Glutamatergic neuron (in vitro differentiated cells): ENCODE measurements around the gene TERB1. TPM values are rescaled to one million over a fixed set of nuclear protein-coding genes. Genes with fewer than 3 reads are reported as not detected.

ENCODE experiments used
- DNase-seq: peaks from one replicate; pipeline ENCODE4 v3.0.0; 2022
- H3K27ac Mint-ChIP-seq: one replicate; pipeline ENCODE4 v1.8.0; 2020; ENCODE audit warnings: mild to moderate bottlenecking, mixed read lengths, inconsistent platforms; ENCODE audit not compliant: unreplicated experiment
- H3K27me3 Mint-ChIP-seq: one replicate; pipeline ENCODE4 v1.8.0; 2020; ENCODE audit warnings: mild to moderate bottlenecking, moderate library complexity, mixed read lengths, inconsistent platforms; ENCODE audit not compliant: unreplicated experiment
- H3K36me3 Mint-ChIP-seq: one replicate; pipeline ENCODE4 v1.8.0; 2020; ENCODE audit warnings: mild to moderate bottlenecking, mixed read lengths, inconsistent platforms; ENCODE audit not compliant: unreplicated experiment
- H3K4me1 Mint-ChIP-seq: one replicate; pipeline ENCODE4 v1.8.0; 2020; ENCODE audit warnings: mild to moderate bottlenecking, low read depth, mixed read lengths, inconsistent platforms; ENCODE audit not compliant: unreplicated experiment
- H3K4me3 Mint-ChIP-seq: one replicate; pipeline ENCODE4 v1.8.0; 2020; ENCODE audit warnings: mild to moderate bottlenecking, mixed read lengths, inconsistent platforms; ENCODE audit not compliant: unreplicated experiment
- H3K9me3 Mint-ChIP-seq: one replicate; pipeline ENCODE4 v1.8.0; 2020; ENCODE audit warnings: mild to moderate bottlenecking, moderate library complexity, mixed read lengths, inconsistent platforms; ENCODE audit not compliant: unreplicated experiment
- CTCF ChIP-seq: fragments of 200-600 bp; sonication (generic); IDR thresholded peaks from one replicate; pipeline ENCODE4 v1.5.0; 2021; ENCODE audit not compliant: partially characterized antibody, unreplicated experiment
- long read RNA-seq: library from polyadenylated mRNA; unstranded; transcript quantifications from one replicate; pipeline ENCODE4 v2.0.0, GENCODE V29; 2020; ENCODE audit not compliant: unreplicated experiment
- total RNA-seq: library from RNA; stranded (reverse); fragmentation: NEBNext Ultra II Directional; extraction: Animal tissue kit (Norgen Biotek cat#: 25700); gene quantifications from one replicate; pipeline ENCODE4 v1.2.1, GENCODE V29; 2021; ENCODE audit not compliant: unreplicated experiment

Gene TERB1
- 0.39 TPM for total RNA-seq
- long read RNA-seq: 0 reads

GRCh38 chr16:66801320-66802105 lies at the start of gene TERB1:
Gene TERB1 (minus strand): TSS chr16:66801584. CDS start chr16:66796798, 4,786 bp downstream.
- peaks cover 5% of the 10 kb centered on the region for H3K36me3 Mint-ChIP-seq
- DNase-seq: no peak
- no peak within 1 kb of the TSS for H3K27ac Mint-ChIP-seq
- no peaks in the 10 kb centered on the region for H3K27me3 Mint-ChIP-seq
- H3K4me1 Mint-ChIP-seq: no peaks in the 10 kb centered on the region
- no peak for TF ChIP-seq CTCF
- no peak within 1 kb of the TSS for H3K4me3 Mint-ChIP-seq
- H3K9me3 Mint-ChIP-seq: no peaks in the 10 kb centered on the region

DNA sequence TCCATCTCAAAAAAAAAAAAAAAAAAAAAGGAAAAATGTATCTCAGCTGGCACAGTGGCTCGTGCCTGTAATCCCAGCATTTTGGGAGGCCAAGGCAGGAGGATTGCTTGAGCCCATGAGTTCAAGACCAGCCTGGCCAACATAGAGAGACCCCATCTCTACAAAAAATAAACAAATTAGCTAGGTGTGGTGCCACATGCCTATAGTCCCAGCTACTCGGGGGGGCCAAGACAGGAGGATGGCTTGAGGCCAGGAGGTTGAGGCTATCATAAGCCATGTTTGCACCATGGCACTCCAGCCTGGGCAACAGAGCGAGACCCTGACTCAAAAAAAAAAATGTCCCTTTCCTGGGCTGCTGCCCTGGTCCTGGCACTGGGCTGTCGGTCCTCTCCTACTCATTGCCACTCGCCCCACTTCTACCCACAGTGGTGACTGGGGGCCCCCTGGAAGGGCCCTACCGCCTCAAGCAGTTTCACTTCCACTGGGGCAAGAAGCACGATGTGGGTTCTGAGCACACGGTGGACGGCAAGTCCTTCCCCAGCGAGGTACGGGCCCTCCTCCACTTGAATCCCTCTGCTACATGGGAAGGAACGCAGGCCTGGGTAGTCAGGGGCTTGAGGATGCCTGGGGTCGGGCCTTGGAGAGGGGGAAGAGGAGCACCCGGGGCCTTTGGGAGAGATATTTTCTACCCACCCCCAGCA lies 48.9 kb upstream of the TERB1 start:
- Mint-ChIP-seq H3K36me3 (no peaks in the 10 kb centered on the region), H3K4me3 (no peak overlapping the region), H3K4me1 (peaks cover 12% of the 10 kb centered on the region), H3K27ac (no peak overlapping the region), H3K9me3 (peaks cover 8% of the 10 kb centered on the region), H3K27me3 (peaks cover 5% of the 10 kb centered on the region)
- TF ChIP-seq CTCF: no peak
- DNase-seq: no peak

- no peak overlapping the region for H3K27ac Mint-ChIP-seq
- peaks cover 6% of the 10 kb centered on the region for H3K9me3 Mint-ChIP-seq
- no peak for DNase-seq
- peaks cover 14% of the 10 kb centered on the region for H3K4me1 Mint-ChIP-seq
- no peak for TF ChIP-seq CTCF
- no peaks in the 10 kb centered on the region for H3K36me3 Mint-ChIP-seq
- H3K27me3 Mint-ChIP-seq: peaks cover 5% of the 10 kb centered on the region
- no peak overlapping the region for H3K4me3 Mint-ChIP-seq
These were observed 48.2 kb upstream of the TERB1 start for GRCh38 chr16:66849549-66849948.

DNA sequence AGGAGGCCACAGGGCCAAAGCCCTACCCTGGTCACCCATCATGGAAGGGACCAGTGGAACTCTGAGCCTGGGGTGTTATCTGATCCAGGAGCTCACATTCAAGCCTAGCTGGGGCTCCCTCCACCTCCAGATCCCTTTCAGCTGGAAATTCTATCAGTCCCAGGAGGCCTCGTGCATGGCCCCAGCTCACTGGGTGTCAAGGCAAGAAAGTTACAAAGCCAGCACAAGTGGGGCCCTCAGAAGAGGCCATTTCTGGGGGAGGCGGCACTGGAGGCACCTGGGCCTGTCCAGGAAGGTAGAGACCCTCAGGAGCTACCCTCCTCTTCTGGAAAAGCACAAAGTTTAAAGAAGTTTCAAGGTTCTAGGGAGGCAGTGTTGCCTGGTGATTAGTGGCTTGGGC lies 47.6 kb upstream of the TERB1 start:
- DNase-seq: no peak
- Mint-ChIP-seq H3K4me3 (no peak overlapping the region), H3K27ac (no peak overlapping the region), H3K9me3 (peaks cover 4% of the 10 kb centered on the region), H3K36me3 (no peaks in the 10 kb centered on the region), H3K27me3 (peaks cover 5% of the 10 kb centered on the region), H3K4me1 (peaks cover 14% of the 10 kb centered on the region)
- TF ChIP-seq CTCF: no peak

DNA sequence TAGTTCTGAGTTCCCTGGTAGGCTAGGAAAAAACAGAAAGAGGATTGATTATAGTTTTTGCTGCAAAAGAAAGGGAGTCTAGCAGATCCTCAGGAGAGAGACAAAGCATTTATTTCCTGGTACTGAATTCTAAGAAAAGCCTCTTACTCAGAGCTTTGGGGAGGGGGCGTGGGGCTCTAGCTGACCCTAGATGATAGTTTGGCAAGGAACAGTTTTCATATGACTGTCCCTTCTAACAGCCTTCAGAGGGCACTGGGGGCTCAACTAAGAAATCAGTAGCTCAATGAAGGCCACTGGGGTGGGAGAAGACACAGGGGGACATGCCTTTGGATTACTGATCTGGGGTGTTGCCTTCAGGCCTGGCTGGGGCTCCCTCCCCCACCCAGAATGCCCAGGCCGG lies 46.8 kb upstream of the TERB1 start:
- Mint-ChIP-seq H3K4me1 (peaks cover 14% of the 10 kb centered on the region), H3K36me3 (no peaks in the 10 kb centered on the region), H3K27me3 (peaks cover 10% of the 10 kb centered on the region), H3K9me3 (peaks cover 4% of the 10 kb centered on the region), H3K27ac (no peak overlapping the region), H3K4me3 (no peak overlapping the region)
- TF ChIP-seq CTCF: no peak
- DNase-seq: no peak
